ENCODE data around the gene NUDCD2.

The NUDCD2 gene

GRCh38 chr5:163504079-163504931 is 44.4 kb upstream of the NUDCD2 start:
- TF ChIP-seq CTCF (IDR thresholded peaks at IDR 0.05; ENCODE audit: insufficient read depth, low read length) = no peak
- no peak for TF ChIP-seq GABPA (IDR thresholded peaks at IDR 0.05; ENCODE audit: low read depth)
- peak; percentile 71 for TF ChIP-seq POLR2AphosphoS5 (IDR thresholded peaks at IDR 0.05; ENCODE audit: low read depth)
- TF ChIP-seq REST (IDR thresholded peaks at IDR 0.05; ENCODE audit: insufficient replicate concordance, low read depth) = peak; percentile 35
- TF ChIP-seq SPI1 (IDR thresholded peaks at IDR 0.05; ENCODE audit: borderline replicate concordance, low read depth) = peak; percentile 12; the same call in 1 of the 2 replicates
- no peaks in the 10 kb centered on the region for H3K27me3 ChIP-seq (ENCODE audit: insufficient read depth, poor library complexity, severe bottlenecking)
- peak; percentile 27 to 70 for DNase-seq (ENCODE audit: low read depth in 1 of 2, low spot score in 1 of 2)

GRCh38 chr5:163503106-163504078 is 43.5 kb upstream of the NUDCD2 start:
- Histone ChIP-seq H3K4me3 (replicated peaks; ENCODE audit: insufficient read depth, low read length) (peak overlapping the region; percentile 74), H3K27me3 (ENCODE audit: insufficient read depth, poor library complexity, severe bottlenecking) (no peaks in the 10 kb centered on the region), H3K27ac (replicated peaks) (peak overlapping the region; percentile 87)
- TF ChIP-seq CTCF (IDR thresholded peaks at IDR 0.05; ENCODE audit: insufficient read depth, low read length) = peak; percentile 17
- peak; percentile 64 for TF ChIP-seq POLR2AphosphoS5 (IDR thresholded peaks at IDR 0.05; ENCODE audit: low read depth)
- TF ChIP-seq SPI1 (IDR thresholded peaks at IDR 0.05; ENCODE audit: borderline replicate concordance, low read depth) = no peak
- peak; percentile 46 for TF ChIP-seq REST (IDR thresholded peaks at IDR 0.05; ENCODE audit: insufficient replicate concordance, low read depth)
- no peak for TF ChIP-seq GABPA (IDR thresholded peaks at IDR 0.05; ENCODE audit: low read depth)
- DNase-seq (ENCODE audit: low read depth in 1 of 2, low spot score in 1 of 2) = peak; percentile 55 to 83

More at GRCh38 chr5:163504079-163504931, 44.4 kb upstream of the NUDCD2 start:
- Histone ChIP-seq H3K4me3 (replicated peaks; ENCODE audit: insufficient read depth, low read length) (peak overlapping the region; percentile 74), H3K27ac (replicated peaks) (peak overlapping the region; percentile 87)

- no peak overlapping the region for H3K4me3 ChIP-seq (replicated peaks; ENCODE audit: insufficient read depth, low read length)
- no peak for DNase-seq (ENCODE audit: low read depth in 1 of 2, low spot score in 1 of 2)
- H3K27me3 ChIP-seq (ENCODE audit: insufficient read depth, poor library complexity, severe bottlenecking) = no peaks in the 10 kb centered on the region
- TF ChIP-seq POLR2AphosphoS5 (IDR thresholded peaks at IDR 0.05; ENCODE audit: low read depth) = no peak
- no peak for TF ChIP-seq SPI1 (IDR thresholded peaks at IDR 0.05; ENCODE audit: borderline replicate concordance, low read depth)
- TF ChIP-seq REST (IDR thresholded peaks at IDR 0.05; ENCODE audit: insufficient replicate concordance, low read depth) = no peak
- TF ChIP-seq CTCF (IDR thresholded peaks at IDR 0.05; ENCODE audit: insufficient read depth, low read length) = no peak
- no peak for TF ChIP-seq GABPA (IDR thresholded peaks at IDR 0.05; ENCODE audit: low read depth)
- peak overlapping the region; percentile 87 for H3K27ac ChIP-seq (replicated peaks)
These were observed 42.6 kb upstream of the NUDCD2 start for GRCh38 chr5:163502521-163502920.

Data from HL-60 (cell line).